GM12873 (cell line): ENCODE data around the gene PTPN9.

Experiments used
- CTCF ChIP-seq: IDR thresholded peaks from 2 replicates; pipeline ENCODE4 v1.5.1; 2012; ENCODE audit warnings: low read depth, mild to moderate bottlenecking, moderate library complexity, low read length, control low read depth; ENCODE audit not compliant: insufficient read depth; ENCODE audit errors: missing control alignments

Gene PTPN9

GRCh38 chr15:75450307-75451201, 128.6 kb downstream of the PTPN9 start:
- no peak for TF ChIP-seq CTCF

- TF ChIP-seq CTCF = no peak
Observed at GRCh38 chr15:75449585-75450306, 129.4 kb downstream of the PTPN9 start.

GRCh38 chr15:75446151-75446550, 133.0 kb downstream of the PTPN9 start:
- no peak for TF ChIP-seq CTCF

- no peak for TF ChIP-seq CTCF
Observed at GRCh38 chr15:75437721-75438120, 141.4 kb downstream of the PTPN9 start.

GRCh38 chr15:75436881-75437280, 142.2 kb downstream of the PTPN9 start:
- TF ChIP-seq CTCF = no peak

GRCh38 chr15:75431682-75432081, 147.4 kb downstream of the PTPN9 start:
- TF ChIP-seq CTCF = no peak

- TF ChIP-seq CTCF = no peak
Observed at GRCh38 chr15:75431270-75431669, 147.8 kb downstream of the PTPN9 start.
